ENCODE measurements around the gene ALCAM.

The ALCAM gene

DNA sequence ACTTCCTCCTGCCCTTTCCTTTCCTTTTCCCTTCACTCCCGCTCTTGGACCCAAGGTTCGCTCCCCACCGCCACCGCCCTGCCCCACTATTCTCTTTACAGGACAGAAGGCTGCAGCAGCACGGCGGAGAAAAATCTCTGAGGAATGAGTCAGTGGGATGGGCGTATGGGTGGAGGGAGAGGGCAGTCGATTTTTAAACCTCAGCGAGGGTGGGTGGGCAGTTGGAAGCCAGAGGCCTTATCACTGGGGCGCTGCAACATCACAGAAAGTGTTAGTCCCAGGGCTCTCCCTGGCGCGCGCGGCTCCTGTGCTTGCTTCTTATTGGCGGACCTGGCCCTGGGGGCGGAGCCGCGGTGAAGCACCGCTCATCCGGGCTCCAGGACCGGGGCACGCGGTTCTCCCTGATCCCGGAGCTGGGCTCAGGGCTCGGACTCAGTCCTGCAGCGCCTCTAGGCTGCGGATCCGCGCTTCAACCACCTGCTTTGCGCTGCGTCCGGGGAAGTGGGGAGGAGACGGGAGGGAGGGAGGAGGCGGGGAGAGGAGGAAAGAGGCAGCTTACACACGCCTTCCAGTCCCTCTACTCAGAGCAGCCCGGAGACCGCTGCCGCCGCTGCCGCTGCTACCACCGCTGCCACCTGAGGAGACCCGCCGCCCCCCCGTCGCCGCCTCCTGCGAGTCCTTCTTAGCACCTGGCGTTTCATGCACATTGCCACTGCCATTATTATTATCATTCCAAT is at the start of gene ALCAM:
Gene ALCAM (plus strand): TSS at position 584 of the 737 bp plus-strand sequence.
- DNase-seq (ENCODE audit: low read depth), result no peak

DNA sequence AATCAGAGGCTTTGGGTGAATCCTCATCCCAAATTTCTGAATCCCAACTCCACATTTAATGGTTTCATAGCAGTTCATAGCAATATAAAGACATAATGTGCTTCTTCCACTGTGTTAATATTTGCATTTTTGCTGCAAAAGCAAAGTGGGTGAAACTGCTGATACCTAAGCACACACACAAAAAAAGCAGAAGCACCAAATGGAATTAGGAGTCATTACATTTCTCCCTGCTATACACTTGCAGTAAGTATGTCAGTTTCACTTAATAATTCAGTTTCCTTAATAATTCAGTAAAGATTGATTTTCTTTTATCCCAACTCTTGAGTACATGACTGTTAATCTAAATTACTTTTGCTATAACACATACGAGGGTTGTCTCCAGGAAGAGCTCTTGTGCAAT is 48.9 kb upstream of the ALCAM start:
- DNase-seq (ENCODE audit: low read depth), result no peak

DNA sequence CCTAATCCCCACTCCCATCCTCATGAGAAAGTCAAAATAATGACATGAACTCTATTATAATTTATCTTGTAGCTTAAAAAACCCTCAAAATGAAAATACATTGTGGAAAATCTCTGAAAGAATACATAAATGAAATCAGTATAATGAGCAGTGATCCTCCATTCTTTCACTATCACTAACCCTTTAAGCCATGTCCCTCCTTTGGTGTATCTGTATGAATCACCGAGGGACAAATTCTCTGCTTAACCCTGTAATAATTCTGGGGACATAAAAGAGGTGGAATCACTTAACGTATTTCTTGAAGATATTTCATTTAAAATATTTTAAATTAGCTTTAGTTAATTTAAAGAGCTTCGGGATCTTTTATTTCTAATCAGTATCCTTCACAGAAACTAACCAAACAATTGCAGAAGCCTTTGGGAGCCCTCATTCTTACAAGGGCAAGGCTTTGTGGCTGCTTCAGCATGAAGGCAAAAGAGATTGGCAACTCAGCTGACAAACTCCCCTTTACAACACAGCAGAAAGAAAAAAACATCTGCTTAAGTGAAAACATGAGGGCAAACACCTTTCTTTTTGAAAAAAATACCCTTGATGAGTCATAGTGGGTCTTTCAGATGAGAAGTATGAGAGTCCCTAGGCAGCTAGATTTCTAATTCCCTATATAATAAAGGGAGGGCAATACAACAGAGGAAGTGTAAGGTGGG is 44.0 kb upstream of the ALCAM start:
- DNase-seq (ENCODE audit: low read depth), result no peak

DNA sequence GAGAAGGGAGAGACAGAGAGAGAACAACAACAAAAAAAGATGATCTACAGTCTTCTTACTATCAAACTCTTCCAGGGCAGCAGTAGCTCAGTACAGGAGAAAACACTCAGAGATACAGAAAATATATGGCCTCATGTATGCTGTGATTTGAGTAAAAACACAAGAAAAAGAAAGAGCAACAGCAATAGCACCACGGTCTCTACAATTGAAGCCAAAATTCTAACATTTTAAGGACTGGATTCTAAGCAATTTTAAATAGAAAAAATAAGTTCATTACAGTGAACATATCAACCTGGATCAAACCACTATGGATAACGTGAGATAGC is 43.5 kb upstream of the ALCAM start:
- no peak for DNase-seq (ENCODE audit: low read depth)

DNA sequence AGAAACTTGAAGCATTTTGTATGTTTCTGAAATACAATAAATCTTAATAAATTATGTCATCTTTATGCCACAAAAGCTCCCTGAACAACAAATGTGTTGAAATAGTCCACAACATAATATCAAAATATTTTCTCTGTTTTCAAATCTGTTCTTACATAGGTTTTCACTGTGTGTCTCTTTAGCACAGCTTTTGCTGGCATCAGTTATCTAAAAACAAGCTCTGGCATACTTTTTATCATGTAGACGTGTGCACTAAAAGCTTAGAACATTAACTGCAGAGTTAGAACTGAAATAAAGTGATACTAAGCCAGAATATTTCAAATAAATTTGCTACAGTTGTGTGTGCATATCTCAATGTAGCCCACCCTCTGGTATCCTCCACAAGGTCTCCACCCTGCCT is 41.8 kb upstream of the ALCAM start:
- DNase-seq (ENCODE audit: low read depth), result no peak

DNA sequence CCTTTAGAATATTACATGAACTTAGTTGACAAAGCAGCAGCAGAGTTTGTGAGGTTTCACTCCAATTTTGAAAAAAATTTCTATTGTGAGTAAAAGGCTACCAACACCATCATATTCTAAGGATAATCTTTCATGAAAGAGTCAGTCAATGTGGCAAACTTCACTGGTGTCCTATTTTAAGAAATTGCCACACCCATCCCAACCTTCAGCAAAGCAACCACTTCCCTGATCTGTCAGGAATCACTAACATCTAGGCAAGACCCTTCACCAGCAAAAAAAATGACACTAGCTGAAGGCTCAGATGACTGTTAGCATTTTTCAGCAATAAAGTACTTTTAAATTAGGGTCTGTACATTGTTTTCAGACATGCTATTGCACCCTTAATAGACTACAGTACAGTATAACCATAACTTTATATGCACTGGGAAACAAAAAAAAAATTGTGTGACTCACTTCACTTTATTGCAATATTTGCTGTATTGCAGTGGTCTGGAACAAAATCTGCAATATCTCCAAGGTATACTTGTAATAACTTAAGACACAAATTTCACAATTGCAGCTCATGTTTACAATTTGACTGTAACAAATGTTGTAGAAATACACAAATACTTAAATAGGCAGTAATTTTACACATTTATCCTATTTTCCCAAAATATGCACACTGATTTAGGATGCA is 38.9 kb upstream of the ALCAM start:
- no peak for DNase-seq (ENCODE audit: low read depth)

DNA sequence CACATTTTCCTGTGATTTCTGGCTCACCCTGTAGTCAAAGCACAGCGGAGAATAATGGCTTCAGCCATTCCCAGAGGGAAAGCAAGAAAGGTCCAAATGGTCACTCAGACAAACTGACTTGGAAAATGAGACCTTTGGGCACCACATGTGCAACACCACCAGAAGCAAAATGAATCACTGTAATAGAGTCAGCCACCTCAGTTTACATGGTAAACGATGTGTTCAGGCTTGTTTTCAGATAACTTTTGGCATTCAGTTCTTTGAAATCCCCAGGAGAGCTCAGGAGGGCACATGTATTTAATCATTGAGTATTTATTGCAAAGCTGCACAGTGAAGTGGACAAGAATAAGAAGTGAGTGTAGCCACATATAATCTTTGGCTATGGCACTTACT is 38.4 kb upstream of the ALCAM start:
- no peak for DNase-seq (ENCODE audit: low read depth)

DNA sequence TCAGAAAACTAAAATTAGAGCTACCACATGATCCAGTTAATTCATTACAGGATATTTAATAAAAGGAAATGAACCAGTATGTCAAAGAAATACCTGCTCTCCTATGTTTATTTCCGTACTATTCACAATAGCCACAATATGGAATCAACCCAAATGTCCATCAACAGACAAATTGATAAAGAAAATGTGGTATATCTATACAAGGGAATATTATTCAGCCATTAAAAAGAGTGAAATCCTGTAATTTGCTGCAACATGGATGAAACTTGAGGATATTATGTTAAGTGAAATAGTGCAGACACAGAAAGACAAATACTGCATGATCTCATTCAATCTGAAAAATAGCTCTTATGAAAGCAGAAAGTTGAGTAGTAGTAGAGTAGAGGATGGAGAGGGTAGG is 33.7 kb upstream of the ALCAM start:
- no peak for DNase-seq (ENCODE audit: low read depth)

DNA sequence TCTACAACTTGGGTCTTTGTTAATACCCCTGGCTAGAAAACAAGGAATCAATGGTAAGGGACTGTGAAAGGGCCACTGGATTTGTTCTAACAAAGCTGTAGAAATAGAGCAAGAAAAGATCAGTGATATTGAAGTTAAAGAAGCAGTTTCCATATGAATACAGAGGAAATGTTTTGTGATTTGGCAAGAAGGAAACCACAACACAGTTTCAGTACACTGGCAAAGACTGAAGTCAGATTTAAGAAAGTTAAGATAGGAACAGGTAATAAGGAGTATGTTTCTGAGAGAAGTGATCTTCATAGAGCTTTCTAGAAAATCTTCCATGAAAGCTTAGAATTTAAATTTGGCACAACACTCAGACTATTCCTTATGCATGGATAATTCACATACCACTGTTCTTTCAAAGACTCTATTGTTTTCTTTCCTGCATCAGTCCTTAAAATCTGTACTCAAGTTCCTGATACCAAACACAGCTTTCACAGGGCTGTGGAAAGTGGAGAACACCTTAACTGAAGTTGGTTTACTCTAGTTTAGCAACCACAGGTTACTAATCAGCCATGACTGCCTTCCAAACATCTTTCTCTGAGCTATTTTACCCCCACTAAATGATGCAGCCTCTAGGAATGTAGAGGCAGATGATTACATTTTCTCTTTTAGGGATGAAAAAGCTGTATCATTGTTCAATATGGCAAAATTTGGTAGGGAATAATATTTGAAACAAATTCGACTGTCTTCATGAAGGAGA is 32.4 kb upstream of the ALCAM start:
- no peak for DNase-seq (ENCODE audit: low read depth)

DNA sequence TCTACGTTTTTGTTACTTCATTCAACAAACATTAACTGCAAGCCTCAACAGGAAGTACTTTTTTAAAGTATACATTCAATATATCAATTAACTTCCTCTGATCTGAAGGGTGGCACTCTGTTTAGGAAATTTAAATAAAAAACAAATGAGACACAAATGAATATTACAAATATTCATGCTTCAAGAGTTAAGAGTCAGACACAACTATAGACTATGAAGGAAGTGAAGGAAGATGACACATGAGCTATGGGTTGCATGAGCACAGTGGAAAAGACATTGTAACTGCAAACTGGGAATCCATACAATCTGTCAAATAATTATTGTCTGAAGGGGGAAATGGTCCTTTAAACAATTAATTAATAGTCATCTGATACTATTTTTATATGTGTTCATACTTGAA is 26.8 kb upstream of the ALCAM start:
- no peak for DNase-seq (ENCODE audit: low read depth)

DNA sequence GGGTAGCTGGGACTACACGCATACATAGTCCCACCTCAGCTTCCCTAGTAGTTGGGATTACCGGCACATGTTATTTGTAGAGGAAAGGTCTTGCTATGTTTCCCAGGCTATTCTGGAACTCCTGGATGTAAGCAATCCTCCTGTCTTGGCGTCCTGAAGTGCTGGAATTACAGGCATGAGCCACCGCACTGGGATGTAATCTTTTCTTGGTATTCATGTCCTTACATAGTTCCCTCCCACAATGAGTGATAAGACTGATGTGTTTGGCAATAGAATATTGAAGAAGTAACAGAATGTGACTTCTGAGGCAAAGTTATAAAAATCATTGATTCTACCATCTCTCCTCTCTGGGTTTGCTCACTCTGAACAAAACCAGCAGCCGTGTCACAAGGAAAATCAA is 22.7 kb upstream of the ALCAM start:
- no peak for DNase-seq (ENCODE audit: low read depth)

DNA sequence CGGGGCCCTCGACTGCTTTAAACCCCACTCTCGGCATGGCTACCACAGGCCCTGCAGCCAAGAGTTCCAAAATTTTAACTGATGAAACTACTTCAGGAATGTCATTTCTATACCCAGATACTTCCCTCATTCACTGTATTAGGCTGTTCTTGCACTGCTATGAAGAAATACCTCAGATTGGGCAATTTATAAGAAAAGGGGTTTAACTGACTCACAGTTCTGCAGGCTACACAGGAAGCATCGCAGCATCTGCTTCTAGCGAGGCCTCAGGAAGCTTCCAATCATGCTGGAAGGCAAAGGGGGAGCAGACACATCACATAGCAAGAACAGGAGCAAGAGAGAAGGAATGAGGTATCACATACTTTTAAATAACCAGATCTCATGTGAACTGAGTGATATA is 21.6 kb upstream of the ALCAM start:
- DNase-seq (ENCODE audit: low read depth), result no peak

DNA sequence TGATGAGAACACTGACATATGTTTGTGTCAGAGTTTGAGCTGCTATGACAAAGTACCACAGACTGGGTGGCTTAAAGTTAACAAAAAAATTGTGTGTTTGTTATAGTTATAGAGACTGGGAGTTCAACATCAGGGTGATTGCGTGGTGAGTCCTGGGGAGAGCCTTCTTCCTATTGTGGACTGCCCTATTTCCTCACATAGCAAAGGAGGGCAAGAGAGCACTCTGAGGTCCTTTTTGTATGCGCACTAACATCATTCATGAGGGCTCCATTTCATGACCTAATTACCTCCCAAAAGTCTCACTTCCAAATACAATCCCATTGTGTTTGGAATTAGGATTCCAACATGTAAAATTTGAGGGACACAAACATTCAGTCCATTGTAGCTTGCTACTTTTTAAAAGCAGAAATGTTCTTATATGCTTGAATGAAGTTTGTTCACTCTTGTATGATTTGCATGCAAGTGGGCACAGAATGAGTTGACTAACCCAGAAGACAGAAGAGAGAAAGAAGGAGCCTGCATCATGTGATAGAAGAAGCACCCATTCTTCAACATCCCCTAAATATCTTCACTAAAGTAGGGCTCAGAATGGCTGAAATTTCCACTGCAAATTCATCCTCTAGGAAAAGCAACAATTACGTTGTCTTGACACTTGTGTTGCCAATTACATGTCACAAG is 18.9 kb upstream of the ALCAM start:
- no peak for DNase-seq (ENCODE audit: low read depth)

DNA sequence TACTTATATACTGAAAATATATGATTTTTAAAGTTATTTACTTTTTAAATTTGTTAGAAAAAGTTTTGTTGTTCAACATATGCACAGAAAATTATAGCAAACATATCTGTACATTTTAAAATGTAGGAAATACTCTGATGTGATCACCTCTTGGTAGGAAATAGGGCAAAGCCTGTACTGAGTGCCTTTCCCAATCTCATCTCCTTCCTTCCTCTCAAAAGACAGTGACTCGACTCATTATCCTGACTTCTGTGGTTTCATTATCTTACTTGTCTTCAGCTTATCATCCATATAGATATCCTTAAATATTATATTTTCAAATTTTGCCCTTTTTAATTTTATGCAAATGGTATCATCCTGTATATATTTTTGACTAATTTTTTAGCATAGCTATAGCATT is 18.4 kb upstream of the ALCAM start:
- DNase-seq (ENCODE audit: low read depth), result no peak

DNA sequence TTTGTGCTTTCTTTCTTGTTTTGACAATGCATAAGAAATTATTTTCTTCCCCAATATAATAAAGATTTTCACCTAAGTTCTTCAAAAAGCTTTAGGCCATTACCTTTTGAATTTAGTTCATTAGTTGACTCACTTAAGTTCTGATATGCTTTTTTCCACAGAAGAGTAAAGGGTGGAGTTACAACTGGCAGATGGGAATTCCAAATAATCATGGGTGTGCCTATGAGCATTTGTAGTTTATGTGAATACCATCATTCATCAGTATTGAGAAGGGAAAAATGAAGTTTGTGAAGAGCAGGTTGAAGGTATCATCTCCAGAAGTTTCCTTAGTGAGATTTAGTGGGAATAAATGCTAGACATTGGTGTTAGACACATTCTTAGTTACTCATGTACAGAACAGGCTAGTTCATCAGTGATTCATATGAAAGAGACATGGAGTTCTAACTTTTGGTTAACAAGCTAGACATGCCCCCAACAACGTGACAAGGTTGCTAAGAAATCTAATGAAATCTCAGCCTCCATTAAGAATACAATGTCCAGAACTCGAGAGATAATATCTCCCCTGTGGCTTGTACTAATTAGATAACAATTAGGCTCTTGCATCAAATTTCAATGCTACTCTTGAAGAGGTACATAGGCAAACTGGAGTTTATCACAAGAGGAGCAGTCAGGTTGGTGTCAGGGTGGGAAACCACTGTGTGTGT is 16.9 kb upstream of the ALCAM start:
- DNase-seq (ENCODE audit: low read depth), result no peak

DNA sequence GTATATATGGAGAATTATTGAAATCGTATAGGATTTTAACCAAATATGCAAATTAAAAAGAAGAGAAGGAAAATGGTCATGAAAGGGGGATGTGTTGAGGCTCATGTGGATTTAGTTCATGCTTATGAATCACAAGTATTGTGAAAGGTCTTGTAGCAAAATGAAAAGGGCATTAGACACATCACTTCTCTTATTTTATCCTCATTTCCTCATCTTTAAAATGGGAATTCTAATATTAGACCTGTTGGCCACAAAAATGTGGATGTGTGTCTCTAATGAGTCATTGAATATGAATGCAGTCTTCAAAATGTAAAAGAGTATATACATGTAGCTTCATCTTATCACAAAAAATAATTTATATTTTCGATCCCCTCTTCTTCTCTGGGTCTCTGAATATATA is 14.9 kb upstream of the ALCAM start:
- DNase-seq (ENCODE audit: low read depth), result no peak

DNA sequence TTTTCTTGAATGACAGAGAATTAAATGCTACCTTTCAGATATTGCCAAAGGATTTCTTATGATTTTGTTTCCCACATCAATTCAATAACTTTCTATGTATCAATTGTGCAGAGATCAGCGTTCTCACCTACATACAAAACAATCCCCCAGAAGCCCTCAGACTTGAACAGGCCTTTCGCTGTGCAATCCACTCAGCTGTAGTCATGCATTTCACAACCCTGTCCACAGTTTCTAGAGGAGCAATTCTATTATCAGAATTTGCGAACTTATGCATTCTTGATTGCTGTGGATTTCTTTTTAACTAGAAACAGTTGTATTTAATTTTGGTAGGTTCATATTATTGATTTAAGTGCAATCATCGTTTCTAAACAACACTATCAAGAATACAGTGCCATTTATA is 13.7 kb upstream of the ALCAM start:
- DNase-seq (ENCODE audit: low read depth), result no peak

DNA sequence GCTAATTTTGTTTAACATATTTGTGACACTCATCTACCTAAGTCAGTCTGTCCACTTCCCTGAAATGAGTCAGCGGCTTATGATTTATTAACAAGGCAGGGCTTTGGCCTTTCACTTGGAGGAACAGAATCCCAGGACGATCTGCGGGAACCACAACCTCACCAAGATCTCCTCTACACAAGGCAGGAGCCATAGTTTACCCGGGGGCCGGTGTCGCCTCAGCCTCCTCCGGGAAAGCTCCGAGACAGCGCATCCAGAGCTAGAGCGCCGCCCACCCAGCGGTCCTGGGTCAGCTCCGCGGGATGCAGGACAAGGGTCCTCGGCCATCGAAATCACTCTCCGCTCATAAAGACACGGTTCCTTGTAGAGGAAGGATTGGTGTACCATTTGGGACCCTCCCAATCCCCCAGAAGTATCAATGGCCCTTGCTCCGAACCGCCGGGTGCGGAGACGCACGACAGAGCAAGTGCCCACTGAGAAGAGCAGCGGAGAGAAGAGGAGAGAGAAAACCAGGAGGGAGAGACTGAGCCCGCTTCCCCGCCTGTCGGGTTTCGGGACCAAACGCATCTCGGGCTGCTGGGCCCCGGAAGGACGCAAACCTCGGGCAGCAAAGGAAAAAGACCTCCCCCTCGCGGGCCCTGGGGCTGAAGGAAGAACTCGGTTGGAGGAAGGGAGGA is 13.1 kb upstream of the ALCAM start:
- DNase-seq (ENCODE audit: low read depth), result no peak

DNA sequence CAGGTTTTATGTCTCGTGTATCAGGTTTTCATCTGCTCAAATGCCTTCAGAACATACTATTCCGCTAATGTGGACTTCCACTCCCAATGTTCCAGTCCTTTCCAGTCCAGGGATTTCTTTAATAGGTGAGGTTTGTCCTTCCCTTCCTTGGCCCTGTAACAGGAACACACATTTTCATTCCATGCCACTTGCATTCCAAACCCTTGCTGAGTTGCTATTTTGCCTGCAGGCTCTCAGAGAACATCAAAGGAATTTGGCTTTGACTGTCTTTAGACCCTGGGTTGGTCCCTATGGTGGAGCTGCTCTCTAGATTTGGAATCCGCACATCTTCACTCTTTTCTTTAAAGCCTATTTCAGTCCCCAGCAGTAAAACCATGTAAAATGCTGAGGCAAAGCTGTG is 12.3 kb upstream of the ALCAM start:
- no peak for DNase-seq (ENCODE audit: low read depth)

DNA sequence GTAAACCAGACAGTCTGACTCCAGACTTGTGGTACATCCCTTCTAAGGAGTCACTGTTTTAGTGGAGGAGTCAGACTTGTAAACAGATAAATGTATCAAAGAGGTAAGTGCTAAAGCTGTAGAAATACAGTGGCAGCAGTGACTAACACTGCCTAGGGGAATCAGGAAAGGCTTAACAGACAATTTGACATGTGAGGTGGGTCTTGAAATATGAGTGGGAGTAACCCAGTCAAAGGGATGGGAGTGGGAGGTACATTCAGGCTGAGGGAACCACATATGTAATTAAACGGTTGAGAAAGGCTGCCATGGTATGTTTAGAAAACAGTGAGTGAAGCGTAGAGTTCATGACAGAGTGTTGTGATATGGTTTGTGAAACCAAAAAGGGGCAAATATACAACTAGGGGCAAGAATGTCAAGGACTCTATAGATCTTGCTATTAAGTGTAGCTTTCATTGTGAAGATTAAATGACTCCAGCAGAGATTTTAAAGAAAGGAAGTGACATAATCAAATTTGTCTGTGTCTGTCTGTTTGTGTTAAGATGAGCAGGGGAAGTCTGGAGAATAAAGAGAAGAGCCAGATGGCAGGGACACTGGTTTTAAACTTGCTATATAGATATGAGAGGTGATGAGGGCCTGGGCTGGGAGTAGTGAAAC is 11.2 kb upstream of the ALCAM start:
- no peak for DNase-seq (ENCODE audit: low read depth)

DNA sequence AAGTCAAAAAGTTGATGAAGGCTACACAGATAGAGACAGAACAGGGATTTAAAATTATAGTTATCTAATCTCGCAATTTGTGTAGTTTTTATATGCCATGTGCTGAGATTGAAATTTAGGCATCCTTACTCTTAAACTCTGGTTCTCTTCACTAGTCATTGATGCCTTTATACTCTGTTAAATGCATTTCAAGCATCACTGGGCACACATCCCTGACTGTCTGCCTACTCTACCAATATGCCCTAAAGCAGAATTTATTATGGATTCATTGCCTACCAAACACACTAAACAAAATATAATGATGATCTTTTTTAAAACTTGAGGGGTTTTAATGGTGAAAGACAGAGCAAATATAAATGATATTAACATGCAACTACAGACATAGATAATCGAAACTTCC is 10.3 kb upstream of the ALCAM start:
- no peak for DNase-seq (ENCODE audit: low read depth)
